AG09309 (cell line): ENCODE results near the gene TSHZ1.

ENCODE experiments used
- DNase-seq: peaks from one replicate; pipeline ENCODE4 v3.0.0-alpha.2; 2010; ENCODE audit warnings: low read depth
- H3K4me3 ChIP-seq: 2 replicates; pipeline ENCODE4 v1.5.1; 2011; ENCODE audit warnings: mild to moderate bottlenecking, low read depth, low read length, moderate library complexity; ENCODE audit not compliant: control insufficient read depth
- TF ChIP-seq, protein P1 (sequence below): IDR thresholded peaks from 2 replicates; pipeline ENCODE4 v1.5.1; 2011; ENCODE audit warnings: mild to moderate bottlenecking, low read depth, low read length, inconsistent platforms; ENCODE audit not compliant: insufficient read depth, control insufficient read depth; ENCODE audit errors: missing control alignments

The TSHZ1 gene

DNA sequence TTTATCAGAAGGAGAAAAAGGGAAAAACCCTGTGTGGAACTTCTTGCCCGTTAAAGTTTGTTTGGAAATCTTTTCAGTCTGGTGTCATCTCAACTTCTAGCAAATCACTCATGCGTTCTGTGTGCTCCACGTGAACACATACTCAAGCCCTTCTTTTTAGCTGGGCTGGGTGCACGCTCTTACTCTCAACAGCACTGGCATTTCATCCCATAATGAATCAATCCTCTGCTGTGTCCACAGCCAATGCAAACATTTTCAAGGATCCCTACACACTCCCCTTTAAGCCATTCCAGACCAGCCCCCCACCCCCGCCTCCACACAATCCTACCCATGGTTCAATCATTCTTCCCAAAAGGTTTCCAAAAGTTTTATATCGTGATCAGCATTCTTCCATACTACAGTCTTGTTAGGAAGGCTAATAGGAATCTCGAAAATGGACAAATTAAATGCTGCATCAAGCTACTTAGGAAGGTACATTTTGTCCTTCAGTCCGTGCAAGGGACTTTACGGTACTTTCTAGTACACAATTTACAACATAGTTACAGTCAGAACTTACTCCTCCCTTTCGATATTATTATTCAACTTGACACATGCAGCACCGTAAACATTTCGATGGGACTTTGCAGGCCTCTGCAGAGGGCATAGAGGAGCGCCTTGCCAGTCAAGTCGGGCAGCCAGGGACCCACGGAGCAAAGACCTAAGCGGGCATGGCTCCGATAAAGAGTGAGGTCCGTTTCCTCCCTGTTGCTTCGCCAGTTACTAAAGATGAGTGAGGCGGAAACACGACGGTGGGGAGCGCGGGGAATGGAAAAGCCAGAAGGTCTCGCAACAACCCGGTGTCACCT, 3.1 kb upstream of the TSHZ1 start:
- no peak for DNase-seq

DNA sequence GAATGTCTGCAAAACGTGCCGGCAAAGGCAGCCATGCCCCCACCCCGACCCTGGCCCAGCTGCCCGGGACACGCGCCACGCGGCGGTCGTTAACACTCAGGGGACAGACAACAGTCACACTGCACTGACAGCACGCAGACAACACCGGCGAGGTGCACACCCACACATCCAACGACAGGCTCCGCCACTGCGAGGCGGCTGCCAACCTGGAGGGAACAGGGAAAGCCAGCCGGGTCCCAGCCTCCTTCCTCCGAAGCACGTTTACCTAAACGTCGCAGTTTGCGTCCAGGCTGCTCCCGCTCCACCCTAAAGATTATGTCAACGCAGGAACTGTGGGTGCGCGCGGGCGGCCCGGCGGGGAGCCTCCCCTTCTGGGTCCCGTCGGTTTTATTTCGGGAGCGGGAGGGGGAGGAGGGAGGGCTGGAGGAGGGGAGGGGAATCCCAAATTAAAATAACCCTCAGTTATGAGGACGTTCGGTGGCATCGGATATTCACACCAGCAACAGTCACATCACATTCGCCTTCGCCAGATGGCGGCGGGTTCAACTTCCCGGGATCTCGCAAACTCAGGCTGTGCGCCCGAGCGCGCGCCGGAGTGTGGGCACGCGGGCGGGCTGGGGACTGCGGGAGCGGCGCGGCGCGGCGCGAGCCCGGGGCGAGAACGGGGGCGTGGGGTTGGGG, 2.3 kb upstream of the TSHZ1 start:
- TF ChIP-seq, protein P1, sequence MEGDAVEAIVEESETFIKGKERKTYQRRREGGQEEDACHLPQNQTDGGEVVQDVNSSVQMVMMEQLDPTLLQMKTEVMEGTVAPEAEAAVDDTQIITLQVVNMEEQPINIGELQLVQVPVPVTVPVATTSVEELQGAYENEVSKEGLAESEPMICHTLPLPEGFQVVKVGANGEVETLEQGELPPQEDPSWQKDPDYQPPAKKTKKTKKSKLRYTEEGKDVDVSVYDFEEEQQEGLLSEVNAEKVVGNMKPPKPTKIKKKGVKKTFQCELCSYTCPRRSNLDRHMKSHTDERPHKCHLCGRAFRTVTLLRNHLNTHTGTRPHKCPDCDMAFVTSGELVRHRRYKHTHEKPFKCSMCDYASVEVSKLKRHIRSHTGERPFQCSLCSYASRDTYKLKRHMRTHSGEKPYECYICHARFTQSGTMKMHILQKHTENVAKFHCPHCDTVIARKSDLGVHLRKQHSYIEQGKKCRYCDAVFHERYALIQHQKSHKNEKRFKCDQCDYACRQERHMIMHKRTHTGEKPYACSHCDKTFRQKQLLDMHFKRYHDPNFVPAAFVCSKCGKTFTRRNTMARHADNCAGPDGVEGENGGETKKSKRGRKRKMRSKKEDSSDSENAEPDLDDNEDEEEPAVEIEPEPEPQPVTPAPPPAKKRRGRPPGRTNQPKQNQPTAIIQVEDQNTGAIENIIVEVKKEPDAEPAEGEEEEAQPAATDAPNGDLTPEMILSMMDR = no peak
- peak overlapping the region; percentile 65 for H3K4me3 ChIP-seq
- no peak for DNase-seq

More for the DNA sequence above, 3.1 kb upstream of the TSHZ1 start:
- peak overlapping the region; percentile 65 for H3K4me3 ChIP-seq
- TF ChIP-seq, protein P1 = no peak

DNA sequence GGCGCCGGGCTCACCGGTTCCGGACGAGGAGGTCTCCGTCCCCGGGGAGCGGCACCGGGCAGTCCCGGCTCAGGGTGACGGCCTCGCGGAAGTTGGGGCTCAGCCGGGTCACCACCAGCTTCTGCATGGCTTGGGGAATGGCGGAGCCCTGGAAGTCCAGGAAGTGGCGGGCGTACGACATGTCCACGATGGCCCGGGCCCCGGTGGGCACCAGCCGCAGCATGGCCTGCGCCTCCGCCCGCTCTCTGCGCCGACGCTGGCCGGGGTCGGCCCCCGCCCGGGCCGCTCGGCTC, 1.8 kb upstream of the TSHZ1 start:
- peak overlapping the region; percentile 65 for H3K4me3 ChIP-seq
- no peak for DNase-seq
- TF ChIP-seq, protein P1 = no peak

DNA sequence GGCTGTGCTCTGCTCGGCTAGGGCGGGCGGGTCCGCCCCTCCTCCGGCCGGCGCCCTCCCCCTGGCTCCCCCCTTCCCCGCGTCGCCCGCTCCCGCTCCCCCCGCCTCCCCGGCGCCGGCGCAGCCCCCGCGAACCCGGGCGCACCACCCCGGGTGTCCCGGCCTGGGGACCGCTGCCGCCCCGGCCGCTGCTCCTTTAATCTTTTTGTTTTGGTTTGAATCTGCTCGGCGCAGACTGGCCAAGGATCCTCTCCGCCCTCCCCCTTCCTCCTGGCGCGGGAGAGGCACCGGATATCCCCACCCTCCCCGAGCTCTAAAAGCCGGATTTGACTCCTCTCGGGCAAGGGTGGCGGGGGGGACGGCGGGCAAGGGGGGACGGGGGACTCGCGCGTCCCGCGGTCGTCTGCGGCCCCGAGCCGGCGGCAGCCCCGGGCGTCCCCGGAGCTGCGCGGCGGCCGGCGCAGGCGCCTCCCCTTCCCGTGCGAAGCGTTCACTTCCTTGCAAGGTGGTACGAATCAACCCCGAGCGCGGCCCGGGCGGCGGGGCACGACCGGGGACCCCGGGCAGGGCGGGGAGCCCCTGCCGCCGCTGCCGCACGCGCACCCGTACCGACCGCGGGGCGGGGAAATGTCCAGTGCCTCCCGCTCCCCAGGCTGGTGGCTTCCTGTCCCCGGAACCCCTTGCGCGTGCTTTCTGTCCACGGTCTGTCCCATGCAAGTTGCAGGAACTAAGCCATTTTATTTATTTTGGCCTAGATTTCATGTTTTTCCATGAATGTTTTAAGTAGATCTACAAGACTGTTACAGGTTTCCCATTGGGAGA, 1.3 kb upstream of the TSHZ1 start, which contains the start of gene PTGR3:
Gene PTGR3 (minus strand): TSS at position 11 of the 822 bp plus-strand sequence. CDS start 81 bp downstream, outside the sequence.
- H3K4me3 ChIP-seq = peak within 1 kb of the TSS; percentile 65
- TF ChIP-seq, protein P1 = no peak
- peak; percentile 37 for DNase-seq

DNA sequence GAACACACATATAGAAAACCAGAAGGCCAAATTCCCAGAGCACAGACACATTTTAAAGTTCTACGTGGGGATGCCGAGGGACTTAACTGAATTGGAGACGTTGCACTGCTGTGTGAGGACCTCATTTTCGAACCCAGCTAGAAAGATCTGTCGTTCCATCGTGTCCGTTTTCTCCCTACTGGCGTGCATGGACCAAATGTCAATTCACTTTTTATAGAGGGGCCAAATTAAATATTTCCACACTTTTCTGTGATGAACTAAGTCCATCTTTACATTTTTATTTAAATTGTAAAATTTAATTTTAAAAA, 692 bp upstream of the TSHZ1 start:
- H3K4me3 ChIP-seq = peak overlapping the region; percentile 65
- TF ChIP-seq, protein P1 = no peak
- no peak for DNase-seq

DNA sequence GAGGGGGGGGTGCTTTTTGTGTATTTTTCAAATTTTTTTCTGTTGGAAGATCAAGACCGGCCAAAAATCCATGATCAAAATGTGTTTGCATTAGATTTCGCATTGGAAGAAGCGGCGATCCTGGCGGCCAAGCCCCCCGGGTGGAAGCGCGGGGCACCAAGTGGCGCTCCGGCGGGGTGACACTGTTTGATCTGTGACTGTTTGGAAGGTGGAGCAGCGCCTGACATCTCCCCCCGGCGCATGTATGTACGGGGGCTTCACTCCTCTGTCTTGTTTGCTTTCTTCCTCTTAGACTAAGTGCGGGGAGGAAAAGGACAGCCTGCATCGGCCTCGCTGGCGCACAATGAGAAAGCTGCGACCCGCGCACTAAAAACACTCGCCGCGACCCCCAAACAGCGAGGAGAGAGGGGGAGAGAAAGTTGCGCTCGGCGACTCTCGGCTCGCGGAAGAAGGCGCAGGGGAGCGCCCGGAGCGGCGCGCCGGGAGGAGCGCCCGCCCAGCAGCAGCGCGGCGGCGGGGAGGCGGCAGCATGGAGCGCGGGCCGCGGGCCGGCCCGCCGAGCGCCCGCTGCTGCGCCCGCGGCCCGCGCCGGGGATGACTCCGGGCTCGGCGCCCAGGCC, 515 bp downstream of the TSHZ1 start:
- TF ChIP-seq, protein P1 = no peak
- DNase-seq = no peak
- peak overlapping the region; percentile 73 for H3K4me3 ChIP-seq
